Ishikawa (cell line): ENCODE measurements around the gene HOXA11.

Source experiments
- CEBPB ChIP-seq: IDR thresholded peaks from 2 replicates; pipeline ENCODE4 v1.6.1; 2012
- CREB1 ChIP-seq: IDR thresholded peaks from 2 replicates; pipeline ENCODE4 v1.6.1; 2012; ENCODE audit warnings: low read depth
- EGR1 ChIP-seq: IDR thresholded peaks from 2 replicates; pipeline ENCODE4 v1.6.1; 2012
- EP300 ChIP-seq: IDR thresholded peaks from 2 replicates; pipeline ENCODE4 v1.6.1; 2012; ENCODE audit warnings: borderline replicate concordance
- FOXM1 ChIP-seq: IDR thresholded peaks from 2 replicates; pipeline ENCODE4 v1.6.1; 2012; ENCODE audit warnings: low read depth, borderline replicate concordance
- NFIC ChIP-seq: IDR thresholded peaks from 2 replicates; pipeline ENCODE4 v1.6.1; 2012
- RAD21 ChIP-seq: IDR thresholded peaks from 2 replicates; pipeline ENCODE4 v1.6.1; 2012; ENCODE audit warnings: low read depth
- REST ChIP-seq: IDR thresholded peaks from 2 replicates; pipeline ENCODE4 v1.6.1; 2012; ENCODE audit warnings: low read depth, mild to moderate bottlenecking
- TAF1 ChIP-seq: IDR thresholded peaks from 2 replicates; pipeline ENCODE4 v1.6.1; 2012; ENCODE audit warnings: low read depth, mild to moderate bottlenecking
- TCF12 ChIP-seq: IDR thresholded peaks from 2 replicates; pipeline ENCODE4 v1.6.1; 2012; ENCODE audit warnings: low read depth
- TEAD4 ChIP-seq: IDR thresholded peaks from 2 replicates; pipeline ENCODE4 v1.6.1; 2012
- USF1 ChIP-seq: IDR thresholded peaks from 2 replicates; pipeline ENCODE4 v1.6.1; 2012
- YY1 ChIP-seq: IDR thresholded peaks from 2 replicates; pipeline ENCODE4 v1.6.1; 2012; ENCODE audit warnings: low read depth
- ZBTB7A ChIP-seq: IDR thresholded peaks from 2 replicates; pipeline ENCODE4 v1.6.1; 2012; ENCODE audit warnings: low read depth
- TF ChIP-seq, protein P1 (sequence below): IDR thresholded peaks from 2 replicates; pipeline ENCODE4 v1.6.1; 2012

The HOXA11 gene

DNA sequence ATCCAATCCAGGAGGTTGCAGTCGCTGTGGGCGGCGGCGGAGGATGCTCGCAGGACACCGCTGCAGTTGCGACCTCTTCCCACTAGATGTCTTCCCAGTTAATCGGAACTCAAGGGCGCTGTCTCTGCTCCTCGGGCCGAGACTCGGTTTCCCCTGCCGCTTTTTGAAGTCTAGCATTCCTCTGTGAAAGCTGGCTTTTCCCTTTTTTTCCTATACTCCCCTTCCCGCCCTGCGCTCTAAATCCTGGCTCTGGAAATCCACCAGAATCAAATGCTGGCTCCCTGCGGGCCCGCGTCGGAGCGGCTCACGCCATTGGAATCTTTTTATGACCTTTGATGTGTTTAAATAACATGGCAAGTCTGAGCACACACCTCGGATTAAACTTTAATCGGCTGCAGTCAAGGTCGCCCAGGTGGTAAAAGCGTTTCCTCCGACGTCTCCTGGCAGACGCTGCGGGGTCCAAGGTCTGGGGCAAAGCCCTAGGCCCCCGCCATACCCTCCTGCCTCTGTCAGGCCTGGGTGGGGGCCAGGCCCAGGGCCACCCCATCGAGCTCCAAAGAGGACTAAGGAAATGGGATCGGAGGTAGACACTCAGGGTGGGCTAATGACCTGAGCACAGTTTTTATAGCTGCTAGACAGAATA is 25.5 kb upstream of the HOXA11 start:
- TF ChIP-seq EGR1, result no peak
- TF ChIP-seq USF1, result no peak
- TF ChIP-seq RAD21, result peak; percentile 37
- no peak for TF ChIP-seq TAF1
- TF ChIP-seq CREB1, result no peak
- no peak for TF ChIP-seq FOXM1

DNA sequence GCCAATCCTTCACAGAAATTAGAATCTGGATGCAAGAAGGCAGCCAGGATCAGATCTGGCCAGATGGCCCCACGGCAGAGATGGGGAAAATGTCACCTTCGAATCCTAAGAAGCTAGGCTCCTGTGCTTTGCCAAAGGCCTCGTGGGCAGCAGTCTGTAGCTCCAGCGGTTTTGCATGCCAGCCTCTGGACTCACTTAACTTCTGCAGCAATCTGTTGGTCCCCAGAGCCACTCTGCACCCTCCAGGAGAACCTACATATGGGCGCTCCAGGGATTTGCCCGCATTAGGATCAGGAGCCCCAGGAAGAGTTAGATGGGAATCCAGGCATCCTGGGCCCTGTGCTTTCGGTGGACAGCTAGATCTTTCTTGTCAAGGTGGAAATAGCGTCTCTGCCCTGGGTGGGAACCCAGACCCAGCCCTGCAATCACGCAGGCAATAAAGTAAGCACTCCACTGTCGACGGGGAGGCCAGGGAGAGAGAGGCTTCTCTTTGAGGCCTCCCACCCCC is 25.0 kb upstream of the HOXA11 start:
- no peak for TF ChIP-seq USF1

GRCh38 chr7:27208998-27209397 is 24.0 kb upstream of the HOXA11 start:
- TF ChIP-seq YY1, result no peak
- TF ChIP-seq CEBPB, result no peak
- TF ChIP-seq CREB1, result no peak

GRCh38 chr7:27207348-27207985 is 22.4 kb upstream of the HOXA11 start:
- TF ChIP-seq RAD21 (no peak), NFIC (no peak), CEBPB (no peak), TEAD4 (no peak), CREB1 (no peak), EP300 (no peak), YY1 (no peak), EGR1 (no peak), USF1 (no peak), TAF1 (no peak)
- TF ChIP-seq, protein P1, sequence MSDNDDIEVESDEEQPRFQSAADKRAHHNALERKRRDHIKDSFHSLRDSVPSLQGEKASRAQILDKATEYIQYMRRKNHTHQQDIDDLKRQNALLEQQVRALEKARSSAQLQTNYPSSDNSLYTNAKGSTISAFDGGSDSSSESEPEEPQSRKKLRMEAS, result no peak

- TF ChIP-seq NFIC, result no peak
- TF ChIP-seq YY1, result no peak
- TF ChIP-seq ZBTB7A, result no peak
Measured at GRCh38 chr7:27205325-27206280, 20.6 kb upstream of the HOXA11 start.

- TF ChIP-seq TAF1 (no peak), CREB1 (no peak), REST (no peak), EP300 (no peak), TCF12 (no peak)
Measured at GRCh38 chr7:27204851-27205322, 19.9 kb upstream of the HOXA11 start.

GRCh38 chr7:27203964-27204594 is 19.0 kb upstream of the HOXA11 start:
- TF ChIP-seq ZBTB7A (no peak), NFIC (no peak), TCF12 (no peak)

DNA sequence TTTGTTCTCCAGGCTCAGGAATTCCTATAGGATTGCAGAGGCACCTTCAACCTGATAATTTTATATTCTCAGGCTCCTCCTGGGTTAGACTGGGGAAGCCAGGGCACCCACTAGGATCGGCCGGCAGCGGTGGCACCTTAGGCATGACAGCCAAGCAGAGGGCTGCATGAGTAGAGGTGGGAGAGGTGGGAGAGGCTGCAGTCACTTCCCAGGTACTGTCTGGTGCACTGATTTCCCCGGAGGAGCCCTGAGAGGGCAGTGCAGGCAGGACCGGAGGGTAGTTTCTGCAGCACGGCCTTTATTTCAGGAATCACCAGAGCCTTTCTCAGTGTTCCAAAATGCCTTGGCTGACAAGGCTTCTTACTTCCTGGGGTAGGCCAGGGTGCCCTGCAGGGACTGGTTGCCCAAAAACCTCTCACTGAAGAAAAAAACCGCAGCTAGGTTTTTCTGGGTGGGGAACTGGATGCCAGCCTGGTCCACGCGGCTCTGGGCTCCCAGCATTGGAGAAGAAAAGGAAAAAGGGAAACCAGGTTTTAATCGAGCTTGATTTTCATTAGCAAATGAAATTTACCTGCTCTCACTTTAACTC is 18.4 kb upstream of the HOXA11 start:
- TF ChIP-seq NFIC (no peak), EGR1 (no peak), FOXM1 (no peak), ZBTB7A (no peak), YY1 (no peak), USF1 (no peak), CEBPB (no peak), RAD21 (no peak)
